GM18526 (cell line): ENCODE results near the gene PRLR.

Experiments
- POLR2A ChIP-seq: IDR thresholded peaks from 3 replicates; pipeline ENCODE4 v1.6.1; 2011; ENCODE audit not compliant: insufficient read length; ENCODE audit errors: extremely low read depth

The PRLR gene

DNA sequence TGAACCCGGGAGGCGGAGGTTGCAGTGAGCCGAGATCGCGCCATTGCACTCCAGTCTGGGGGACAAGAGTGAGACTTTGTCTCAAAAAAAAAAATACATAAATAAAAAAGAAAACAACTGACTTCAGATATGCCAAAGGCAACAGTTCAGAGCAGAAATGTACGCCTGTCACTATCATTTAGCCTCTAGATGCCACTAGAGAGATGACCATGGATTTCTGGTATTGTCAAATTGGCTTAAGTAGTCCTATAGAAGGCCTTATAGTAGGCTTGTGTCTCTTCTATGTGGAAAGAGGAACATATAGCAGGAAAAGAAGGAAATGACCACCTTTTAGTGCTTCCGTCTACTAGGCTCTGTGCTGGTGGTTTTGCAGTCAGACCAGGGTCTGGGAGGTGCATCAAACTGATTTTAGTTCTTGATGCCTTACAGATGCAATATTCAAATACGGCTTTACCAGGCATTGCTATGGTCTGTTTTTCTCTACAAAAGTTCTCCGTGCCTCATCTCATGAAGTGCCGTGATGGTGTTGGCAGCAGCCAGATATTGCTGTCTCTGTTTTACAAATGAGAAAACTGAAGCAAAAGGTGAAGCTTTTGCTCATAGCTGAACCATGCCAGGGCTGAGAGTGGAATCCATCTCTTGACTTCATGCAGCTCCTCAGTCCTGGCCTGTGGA lies 199.7 kb downstream of the PRLR start:
- TF ChIP-seq POLR2A, result no peak

- TF ChIP-seq POLR2A, result no peak
Observed at GRCh38 chr5:35029333-35029732, 201.0 kb downstream of the PRLR start.

DNA sequence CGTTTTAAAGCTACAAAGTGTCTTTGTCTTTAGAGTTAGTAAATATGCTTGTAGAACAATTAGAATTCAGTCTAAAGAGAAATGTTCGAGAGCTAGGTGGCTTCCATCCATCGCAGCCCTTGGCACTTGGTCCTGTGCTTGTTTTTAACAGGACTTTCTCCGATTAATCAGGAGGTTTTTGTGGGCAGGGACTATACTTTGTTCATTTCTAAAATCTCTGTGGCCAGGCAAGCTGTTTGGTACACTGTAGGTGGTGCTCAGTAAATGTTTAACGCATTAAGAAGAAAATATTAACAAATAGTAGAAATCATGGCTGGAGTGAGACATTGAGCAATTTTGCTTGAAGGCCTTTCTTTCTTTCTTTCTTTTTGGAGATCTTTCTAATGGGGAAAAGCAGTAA lies 203.3 kb downstream of the PRLR start:
- no peak for TF ChIP-seq POLR2A

DNA sequence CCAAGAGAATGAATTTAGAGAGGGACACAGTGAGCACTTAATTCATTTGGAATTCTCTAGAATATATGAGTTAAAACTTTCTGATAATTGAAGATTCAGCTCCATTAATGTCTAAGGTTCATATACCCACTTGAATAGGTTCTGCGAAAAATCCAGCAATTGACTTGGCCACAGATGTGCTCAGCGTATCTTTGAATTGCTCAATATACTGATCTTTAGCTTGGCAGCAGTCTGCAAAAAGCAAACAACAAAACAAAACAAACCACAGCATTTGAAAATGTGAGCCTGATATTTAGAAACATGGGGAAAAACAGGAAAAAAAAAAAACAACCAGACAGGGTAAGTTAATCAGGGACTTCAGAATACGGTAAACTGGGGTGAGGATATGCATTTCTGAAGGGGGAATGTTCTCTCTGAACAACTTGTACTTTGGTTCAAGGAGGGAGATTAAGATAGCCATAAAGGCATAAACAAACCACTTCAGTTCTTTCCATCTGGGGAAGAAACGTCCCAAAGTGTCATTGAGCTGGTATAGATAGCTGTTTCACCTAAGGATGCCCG lies 203.9 kb downstream of the PRLR start:
- no peak for TF ChIP-seq POLR2A

- no peak for TF ChIP-seq POLR2A
Observed at GRCh38 chr5:35024911-35025510, 205.3 kb downstream of the PRLR start.

- TF ChIP-seq POLR2A, result no peak
Observed at GRCh38 chr5:35023391-35024178, 206.7 kb downstream of the PRLR start.

DNA sequence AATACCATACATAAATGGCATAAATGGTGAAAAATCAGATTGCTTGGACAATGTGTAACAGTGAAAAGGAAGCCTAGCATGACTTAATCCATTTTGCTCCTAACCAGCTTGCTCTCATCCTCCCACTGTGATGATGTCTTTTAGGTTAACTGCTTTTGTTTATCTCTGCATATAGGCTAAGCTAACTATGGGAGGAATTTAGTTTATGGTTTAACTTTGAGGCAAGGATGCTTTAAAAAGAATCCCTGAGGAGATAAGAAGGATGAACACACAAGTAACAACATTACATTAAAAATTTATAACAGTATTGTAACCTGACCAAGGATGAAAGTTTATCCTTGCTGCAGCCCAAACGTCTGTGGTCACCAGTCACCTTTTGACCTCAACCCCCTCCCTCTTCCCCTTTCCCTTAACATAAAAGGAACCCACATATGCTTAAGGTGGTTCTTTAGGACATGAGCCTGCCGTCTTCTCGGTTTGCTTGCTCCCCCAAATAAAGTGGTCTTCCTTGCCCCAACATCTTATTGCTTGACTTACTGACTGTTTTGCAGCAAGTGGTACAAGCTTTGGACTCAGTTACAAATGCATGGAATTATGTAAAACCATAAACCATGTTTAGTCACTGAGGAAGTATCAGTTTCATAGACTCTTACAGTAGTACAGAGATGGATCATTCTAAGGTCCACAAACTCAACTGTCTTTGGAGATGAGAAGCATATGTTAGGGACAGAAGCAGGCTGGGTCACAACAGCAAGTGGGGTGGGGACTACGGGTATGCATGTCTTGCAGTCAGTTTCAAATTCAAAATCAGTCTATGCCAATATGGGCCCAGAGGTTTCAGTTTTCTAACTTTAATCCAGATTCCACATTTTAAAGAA lies 213.9 kb downstream of the PRLR start:
- TF ChIP-seq POLR2A, result no peak

DNA sequence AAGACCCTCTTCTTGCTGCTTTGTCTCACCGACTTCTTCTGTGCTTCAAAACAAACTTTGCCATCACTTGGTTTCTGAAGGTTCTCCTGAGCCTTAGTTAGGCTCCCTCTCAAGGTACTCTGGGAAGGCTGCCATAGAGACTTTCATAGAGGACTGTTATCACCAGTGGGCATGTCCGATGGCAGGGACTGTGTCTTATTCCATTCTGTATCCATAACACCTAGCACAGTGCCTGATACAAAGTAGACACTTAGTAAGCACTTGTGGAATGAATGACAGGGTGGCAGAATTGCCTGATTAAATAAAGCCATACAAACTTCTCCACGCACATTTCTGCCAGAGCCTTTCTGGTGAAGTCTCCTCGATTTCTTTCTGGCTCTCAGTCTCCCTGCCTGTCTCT lies 215.2 kb downstream of the PRLR start:
- no peak for TF ChIP-seq POLR2A

DNA sequence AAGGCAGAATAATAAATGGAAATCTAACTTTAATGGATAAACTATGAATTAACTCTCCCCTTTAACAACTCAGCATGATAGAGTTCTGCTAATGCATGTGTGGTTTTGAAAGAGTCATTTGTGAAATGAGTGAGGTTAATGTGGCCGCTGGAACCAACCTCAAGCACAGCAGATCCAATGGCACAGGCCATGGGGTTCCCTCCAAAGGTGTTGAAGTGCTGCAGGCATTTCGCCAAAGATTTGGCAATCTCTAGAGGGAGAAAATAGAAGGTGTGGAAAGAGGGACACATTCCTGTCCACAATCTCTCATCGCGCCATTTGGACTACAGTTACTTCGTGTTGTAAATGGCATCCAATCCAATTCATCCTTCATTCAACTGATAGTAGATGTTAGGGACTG lies 217.5 kb downstream of the PRLR start:
- TF ChIP-seq POLR2A, result no peak

DNA sequence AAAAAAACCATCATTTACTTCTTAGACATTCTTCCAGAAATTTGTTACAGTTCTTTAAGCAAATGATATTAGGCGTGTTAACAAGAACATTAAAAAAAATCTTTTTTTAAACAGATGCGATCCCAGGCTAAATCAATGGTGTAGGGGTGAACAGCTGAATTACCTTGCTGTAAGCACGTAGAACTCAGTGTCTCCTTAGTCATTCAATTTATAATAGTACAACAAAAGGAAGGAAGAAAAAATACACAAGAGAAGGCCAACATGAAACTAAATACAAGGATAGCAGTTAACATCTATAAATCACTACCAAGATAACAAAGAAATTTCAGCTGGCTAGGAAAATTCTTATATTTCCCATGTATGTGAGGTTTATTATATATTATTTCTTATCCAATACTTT lies 217.9 kb downstream of the PRLR start:
- TF ChIP-seq POLR2A, result no peak

DNA sequence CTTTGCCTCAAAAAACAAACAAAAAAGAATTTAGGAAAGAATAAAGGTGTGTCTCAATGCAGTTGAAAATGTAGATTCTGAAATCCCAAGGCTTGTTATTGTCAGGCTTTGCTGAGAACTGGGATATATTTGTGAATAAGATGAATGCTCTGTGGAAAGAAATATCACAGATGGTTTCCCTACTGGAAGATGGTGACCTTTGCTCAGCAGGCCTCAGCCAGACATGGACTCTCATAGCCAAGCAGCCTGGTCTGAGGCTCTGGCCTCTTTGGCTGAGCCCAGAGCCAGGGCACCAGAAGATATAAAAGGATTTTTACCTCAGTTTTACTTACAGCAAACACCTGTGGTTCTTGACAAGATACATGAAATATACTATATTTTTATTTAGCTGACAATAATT lies 219.6 kb downstream of the PRLR start:
- TF ChIP-seq POLR2A, result no peak

DNA sequence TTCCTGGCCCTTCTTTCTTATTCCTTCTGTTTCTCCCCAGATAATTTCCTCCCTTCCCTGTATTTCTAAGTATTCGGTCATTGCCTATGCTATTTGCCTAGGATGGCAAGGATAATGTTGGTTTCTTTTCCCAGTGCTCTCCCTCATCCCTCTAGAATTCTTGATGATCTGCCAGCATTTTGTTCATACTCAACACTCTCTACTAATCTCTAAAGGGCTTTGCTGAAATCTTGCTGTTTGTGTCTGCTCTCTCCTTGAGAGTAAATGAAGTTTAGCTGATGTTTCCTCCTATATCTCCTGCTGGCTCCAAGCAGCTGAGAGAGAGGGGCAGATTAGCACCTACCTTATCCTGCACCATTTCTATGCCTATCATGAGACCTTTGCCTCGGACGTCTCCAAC lies 220.6 kb downstream of the PRLR start:
- TF ChIP-seq POLR2A, result no peak

DNA sequence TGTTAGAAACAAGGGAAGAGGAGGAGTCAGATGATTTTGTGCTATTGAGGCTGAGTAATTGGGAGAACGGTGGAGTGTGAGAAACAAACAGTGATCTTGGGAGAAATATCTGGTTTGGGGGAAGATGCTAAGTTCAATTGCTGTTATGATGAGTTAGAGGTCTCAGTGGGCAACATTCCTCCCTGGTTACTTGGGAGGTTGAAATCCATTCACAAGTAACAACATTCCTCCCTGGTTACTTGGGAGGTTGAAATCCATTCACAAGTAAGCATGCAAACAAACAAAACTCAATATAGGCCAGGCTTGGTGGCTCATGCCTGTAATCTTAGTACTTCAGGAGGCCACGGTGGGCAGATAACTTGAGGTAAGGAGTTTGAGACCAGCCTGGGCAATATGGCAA lies 221.3 kb downstream of the PRLR start:
- TF ChIP-seq POLR2A, result no peak

DNA sequence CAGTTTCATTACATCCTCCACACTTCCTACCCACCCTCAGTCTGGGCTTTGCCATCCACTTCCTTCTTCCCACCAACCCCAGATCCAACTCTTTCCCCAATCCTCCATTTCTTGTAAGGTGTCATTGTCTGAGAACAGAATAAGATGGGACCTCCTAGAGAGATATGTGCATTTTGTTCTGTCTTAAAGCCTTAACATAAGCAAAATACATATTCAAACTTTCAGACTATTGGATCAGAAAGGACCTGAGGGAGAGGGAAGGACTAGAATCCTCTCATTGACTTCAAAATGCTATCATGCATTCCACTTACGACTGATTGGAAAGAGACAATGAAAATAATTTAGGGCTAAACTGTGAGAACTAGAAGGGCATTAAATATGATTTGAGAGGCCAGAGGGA lies 225.5 kb downstream of the PRLR start:
- TF ChIP-seq POLR2A, result no peak

DNA sequence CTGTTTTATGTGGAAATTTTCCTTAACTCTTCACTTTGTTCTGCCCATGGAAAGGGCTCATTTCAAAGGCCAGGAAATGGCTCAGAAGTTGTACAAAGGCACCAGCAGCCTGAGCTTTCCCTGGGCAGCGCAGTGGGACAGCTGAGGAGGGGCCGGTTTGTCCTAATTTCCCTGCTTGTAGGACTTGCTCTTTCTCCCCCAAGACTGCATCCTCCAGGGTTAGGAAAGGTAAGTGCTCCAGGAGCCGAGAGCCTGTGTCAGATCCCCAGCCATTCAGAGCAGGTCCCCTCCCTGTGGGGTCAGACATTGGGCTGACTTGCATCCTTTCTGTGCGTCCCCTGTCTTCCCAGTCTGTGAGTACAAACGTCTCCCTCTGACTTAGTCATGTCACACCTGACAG lies 226.1 kb downstream of the PRLR start:
- TF ChIP-seq POLR2A, result no peak
